Measurements from ENCODE around the gene SMIM43. TPM values are rescaled to one million over a fixed set of nuclear protein-coding genes. Genes with fewer than 3 reads are reported as not detected.
A peak's percentile ranks its signal among the peaks of the same experiment; 100 is the strongest.

The SMIM43 gene
- under 1 TPM; 0.58 to 0.88 (median 0.68) TPM for polyA plus RNA-seq (ENCODE audit: insufficient read length in 4 of 4)

DNA sequence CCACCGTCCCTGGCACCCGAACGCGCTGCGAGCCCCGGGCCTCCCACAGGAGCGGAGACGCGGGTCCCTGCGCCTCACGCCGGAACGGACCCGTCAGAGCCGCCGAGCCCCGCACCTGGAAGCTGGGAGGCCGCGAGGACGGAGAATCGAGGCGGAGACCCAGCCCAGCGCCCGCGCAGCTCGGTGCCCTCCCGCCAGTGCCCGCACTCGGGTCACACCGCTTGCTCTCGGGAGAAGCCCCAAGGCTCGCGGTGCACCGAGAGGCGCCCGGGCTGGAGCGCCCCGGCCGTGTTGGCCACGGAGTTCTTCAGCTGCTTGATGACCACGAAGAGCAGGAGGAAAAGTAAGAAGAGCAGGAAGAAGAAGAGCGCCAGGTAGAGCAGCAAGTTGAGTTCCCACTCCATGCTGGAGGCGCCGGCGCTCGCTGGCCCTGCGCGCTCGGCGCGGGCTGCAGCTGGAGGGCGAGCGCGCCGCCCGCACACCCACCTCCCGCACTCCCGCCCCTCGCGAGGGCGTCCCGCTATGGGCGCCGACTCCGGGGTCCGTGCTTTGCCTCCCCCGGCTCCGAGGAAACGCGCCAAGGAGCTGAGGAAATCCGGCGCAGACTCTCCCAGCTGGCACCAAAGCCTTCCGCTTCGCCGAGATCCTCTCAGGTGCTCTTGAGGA, at the start of gene SMIM43:
Gene SMIM43, minus strand, starts transcription at position 463 of the 666 bp plus-strand sequence. Its CDS starts 59 bp downstream, at position 404.
- DNase-seq (ENCODE audit: low read depth in 4 of 4, low spot score in 2 of 4) = peak in 2 of 4 donors; percentile 16 to 19

DNA sequence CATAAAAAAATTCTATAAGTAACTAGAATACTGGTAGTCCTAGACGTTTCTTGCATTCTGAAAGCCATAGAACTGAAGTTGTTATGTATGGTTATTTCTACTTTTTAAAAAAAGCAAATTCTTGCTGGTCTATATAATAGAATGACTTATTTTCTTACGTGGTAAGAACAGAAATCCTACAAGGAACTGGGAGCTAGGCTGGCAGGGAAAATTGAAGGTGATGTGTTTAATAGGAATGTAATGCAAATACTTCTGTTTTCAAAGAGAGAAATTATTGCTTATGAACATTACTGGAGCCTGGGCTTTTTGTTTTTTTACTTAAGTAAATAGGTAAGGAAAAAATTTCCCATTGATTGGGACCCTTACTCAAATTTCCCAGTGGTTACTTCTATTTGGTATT, 49.8 kb upstream of the SMIM43 start:
- no peak for DNase-seq (ENCODE audit: low read depth in 4 of 4, low spot score in 2 of 4)

DNA sequence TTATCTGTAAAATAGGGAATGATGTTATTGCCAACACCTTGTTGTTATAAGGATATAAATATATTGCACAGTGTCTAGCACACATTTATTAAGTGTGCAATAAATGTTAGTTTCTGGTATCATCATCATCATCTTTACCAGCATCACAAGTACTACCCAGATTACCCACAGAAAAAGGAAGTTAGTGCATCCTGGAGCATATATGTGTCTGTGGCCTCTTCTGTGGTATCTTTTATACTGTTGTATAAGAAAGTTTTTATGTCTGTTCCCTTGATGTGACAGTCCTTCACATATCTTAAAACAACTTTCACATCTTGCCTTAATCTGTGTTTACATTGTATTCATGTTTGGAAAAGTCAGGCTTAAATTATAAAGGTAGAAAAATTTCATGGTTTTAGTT, 46.2 kb upstream of the SMIM43 start:
- no peak for DNase-seq (ENCODE audit: low read depth in 4 of 4, low spot score in 2 of 4)

DNA sequence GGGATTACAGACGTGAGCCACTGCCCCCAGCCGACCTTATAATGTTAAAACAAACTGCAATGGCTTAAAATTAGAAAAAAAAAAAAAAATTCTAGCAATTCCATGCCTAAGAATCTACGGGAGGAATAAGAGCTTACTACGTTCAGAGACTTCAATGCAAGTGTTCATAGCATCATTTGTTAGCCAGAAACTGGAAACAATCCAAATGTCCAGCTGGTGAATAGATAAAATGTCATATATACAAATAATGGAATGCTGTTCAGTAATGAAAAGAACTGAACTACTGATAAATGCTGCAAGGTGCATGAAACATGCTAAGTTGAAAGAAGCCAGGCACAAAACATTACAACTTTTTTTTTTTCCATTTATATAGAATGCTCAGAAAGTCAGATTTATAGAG, 41.4 kb upstream of the SMIM43 start:
- no peak for DNase-seq (ENCODE audit: low read depth in 4 of 4, low spot score in 2 of 4)

DNA sequence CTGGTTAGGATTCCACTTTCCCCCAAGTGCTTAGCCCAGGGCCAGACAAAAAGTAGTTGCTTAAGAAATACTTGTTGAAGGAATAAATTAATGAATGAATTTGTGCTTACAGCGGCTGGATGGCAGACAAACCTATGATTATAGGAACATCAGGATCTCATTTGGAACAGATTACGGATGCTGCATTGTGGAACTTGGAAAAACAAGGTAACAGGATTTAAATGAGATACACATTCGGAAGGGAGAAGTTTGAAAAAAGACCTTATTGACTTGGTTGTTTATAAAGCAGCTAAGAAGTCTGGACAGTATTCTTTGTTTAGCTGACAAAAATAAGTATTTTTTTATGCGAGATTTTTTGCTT, 36.7 kb upstream of the SMIM43 start:
- no peak for DNase-seq (ENCODE audit: low read depth in 4 of 4, low spot score in 2 of 4)

DNA sequence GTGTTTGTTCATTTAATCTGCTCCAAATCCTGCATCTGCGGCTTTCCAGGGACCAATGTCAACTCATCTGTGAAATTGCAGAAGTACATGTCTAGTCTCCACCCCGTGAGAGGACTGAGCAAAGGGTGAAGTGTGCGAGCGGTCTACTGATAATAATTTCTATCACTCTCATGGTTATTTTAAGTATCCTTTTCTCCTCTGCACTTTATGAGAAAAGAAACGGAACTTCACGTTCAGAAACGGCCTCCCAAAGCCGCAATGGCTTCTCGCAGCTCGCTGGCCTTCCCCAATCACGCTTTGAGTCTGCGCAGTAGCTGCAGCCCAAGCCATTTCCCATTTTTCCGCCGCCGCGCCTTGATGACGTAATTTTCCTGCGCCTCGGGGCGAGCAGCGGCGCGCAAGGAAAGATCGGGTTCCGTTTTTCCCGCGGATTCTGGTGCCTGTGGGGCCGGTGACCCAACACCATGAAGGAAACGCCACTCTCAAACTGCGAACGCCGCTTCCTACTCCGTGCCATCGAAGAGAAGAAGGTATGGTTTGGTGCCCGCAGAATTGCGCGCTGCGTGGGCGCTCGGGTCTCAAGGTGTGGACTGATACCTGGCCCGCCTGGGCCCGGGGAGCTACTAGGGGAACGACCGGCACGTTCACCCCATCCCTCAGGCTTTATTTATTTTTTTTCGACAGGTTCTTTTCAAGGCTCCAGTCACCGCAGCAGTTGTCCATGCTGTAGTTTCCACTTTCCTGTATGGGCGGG, 36.2 kb upstream of the SMIM43 start, which contains the start of gene EXOSC9:
Gene EXOSC9, plus strand, starts transcription at position 363 of the 754 bp plus-strand sequence. Its CDS starts 102 bp downstream, at position 465.
- DNase-seq (ENCODE audit: low read depth in 4 of 4, low spot score in 2 of 4) = peak; percentile 88 to 95 (median 91)

DNA sequence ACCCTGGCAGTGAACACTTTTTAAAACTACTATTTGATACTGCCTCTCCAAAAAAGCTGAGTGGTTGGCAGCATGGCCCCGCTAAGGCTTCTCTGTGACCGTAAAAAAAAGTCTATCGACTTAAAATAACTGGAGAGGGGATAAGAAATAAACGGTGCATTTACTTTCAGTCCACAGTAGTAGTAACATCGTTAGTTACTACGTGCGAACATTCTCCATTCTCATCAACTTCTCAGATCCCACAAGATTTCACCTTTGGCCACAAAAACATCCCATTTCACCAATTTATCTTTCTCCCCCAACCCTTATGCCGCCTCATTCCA, 35.6 kb upstream of the SMIM43 start:
- DNase-seq (ENCODE audit: low read depth in 4 of 4, low spot score in 2 of 4) = no peak

DNA sequence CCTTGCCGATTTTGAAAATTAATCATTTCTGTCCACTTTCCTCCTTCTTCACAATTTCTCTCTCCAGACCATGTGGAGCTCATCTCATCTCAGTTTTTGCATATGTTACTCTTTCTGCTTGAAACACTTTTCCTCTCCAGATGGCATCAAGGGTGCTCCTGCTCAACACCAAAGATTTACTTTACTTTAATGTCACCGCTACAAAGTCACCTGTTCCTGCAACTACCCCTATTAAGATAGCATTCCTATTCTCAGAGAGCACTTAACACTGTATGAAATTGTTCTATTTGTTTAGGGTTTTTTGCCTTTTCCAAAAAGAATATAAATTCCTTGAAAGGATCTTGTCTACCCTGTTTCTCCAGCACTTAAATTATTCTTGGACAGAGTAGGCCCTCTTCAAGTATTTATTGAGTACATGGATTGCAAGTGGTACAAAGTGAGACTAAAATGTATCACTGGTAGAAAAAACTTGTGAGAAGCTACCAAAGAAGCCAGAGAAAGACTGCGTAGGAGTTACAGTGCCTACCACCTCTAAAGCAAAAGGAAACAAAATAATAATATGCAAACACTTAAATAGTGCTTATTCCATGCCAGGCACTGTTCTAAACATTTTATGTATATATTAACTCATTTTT, 35.0 kb upstream of the SMIM43 start:
- no peak for DNase-seq (ENCODE audit: low read depth in 4 of 4, low spot score in 2 of 4)

DNA sequence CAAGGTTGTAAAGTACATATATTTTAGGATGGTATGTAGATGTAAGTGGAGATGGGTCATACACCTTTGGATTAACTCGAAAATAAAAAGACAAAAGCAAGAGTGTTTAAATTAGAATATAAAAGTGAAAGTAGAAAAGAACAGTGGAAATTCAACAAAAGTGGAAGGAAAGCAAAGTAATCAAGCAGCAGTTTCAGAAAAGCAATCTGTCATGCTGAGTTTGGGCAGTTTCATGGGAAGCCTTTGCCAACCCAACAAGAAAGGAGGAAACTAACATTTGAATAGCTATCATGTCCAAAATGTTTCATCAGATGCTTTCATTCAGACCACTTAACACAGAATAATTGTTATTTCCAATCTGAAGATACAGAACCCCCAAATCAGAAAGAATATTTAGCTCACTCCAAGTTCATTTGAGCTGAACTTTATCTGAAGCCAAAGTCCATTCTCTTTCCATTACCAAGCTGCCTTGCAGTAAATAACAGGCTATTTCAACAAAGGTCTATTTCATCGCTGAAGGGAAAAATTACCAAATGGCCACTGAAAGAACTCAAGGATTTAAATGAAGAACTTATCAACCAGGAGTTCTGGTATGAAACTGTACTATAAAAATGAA, 34.4 kb upstream of the SMIM43 start:
- DNase-seq (ENCODE audit: low read depth in 4 of 4, low spot score in 2 of 4) = no peak

DNA sequence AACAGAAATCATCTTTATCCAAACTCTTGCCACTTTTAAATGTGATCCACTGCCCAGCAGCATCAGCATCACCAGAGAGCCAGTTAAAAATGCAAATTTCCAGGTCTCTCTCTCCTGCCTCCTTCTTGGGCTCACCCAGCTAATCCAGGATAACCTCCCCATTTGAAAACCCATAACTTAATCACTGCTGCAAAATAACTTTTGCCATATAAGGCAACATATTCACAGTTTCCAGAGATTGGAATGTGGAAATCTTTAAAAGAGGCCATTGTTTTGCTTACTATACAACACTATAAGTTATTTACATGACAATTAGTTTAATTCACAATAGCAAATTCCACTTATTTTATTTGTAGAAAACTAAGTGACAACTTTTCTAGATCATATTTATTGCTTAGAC, 31.3 kb upstream of the SMIM43 start:
- DNase-seq (ENCODE audit: low read depth in 4 of 4, low spot score in 2 of 4) = no peak

DNA sequence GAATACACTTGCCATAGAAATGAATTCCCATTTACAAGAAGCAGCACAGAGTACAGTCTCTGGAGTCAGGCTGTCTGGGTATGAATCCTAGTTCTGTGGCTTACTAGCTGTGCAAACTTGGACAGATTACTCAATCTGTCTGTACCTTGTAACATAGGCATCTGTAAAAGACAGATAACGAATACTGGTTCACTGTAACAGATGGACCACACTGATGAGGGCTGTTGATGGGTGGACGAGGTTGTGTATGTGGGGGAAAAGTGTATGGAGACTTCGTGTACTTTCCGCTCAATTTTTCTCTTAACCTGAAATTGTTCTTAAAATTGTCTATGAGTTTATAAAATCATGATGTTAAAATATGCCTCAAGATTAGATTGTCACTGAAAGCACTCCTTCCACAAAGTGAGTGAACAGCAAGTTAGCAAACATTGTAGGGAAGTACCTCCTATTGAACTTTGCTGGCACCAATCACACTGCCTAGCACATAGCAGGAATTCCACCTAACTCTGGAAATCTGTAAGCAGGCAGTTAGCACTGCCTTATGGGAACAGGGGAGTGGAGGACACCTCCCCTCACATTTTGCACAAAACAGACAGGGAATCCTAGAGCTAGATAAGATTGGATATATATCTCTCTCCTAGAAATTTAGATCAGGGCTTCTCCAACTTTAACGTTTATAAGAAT, 29.7 kb upstream of the SMIM43 start:
- DNase-seq (ENCODE audit: low read depth in 4 of 4, low spot score in 2 of 4) = no peak

DNA sequence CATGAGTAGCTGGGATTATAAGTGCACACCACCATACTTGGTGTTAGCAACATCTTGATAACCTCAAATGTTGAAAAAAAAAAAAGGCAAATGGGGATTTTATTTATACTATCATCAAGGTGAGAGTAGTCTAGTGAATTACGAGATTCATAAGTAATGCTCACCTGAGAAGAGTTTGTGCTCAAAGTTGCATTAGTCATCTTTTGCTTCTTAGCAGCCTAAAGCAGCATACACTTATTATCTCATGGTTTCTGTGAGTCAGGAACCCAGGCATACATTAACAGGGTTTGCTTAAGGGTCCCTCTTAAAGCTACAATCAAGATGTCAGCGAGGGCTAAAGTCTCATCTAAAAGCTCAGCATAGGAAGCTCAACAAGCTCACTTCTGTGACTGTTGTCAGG, 28.0 kb upstream of the SMIM43 start:
- no peak for DNase-seq (ENCODE audit: low read depth in 4 of 4, low spot score in 2 of 4)

DNA sequence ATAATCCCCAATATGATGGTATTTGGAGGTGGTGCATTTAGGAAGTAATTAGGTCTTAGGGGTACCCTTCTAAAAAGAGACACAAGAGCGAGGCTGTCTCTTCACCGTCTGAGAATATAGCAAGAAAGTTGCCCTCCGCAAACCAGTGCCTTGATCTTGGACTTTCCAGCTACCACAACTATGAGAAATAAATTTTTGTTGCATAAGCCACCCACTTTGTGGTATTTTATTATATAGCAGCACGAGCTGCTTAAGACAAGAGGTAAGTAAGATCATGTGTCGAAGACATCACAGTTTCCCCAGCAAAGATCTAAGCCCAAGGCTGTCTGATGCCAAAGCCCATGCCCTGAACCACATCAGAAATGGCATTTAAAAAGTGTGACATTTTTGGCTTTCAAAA, 26.5 kb upstream of the SMIM43 start:
- no peak for DNase-seq (ENCODE audit: low read depth in 4 of 4, low spot score in 2 of 4)

DNA sequence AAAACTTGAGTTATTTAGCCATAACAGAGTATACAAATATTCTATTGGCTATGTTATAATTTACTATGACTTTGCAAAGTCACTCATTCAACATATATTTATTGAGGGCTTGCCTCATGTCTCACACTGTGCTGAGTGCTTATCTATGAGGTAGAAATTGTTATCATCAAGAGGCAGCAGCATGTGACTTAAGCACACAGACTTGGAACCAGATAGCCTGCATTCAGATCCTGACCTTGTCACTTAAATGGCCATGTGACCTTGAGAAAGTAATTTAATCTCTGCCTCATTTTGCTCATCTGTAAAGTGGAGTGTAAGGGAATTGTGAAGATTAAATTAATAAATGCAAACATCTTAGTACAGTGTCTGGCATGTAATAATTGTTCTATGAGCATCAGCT, 26.0 kb upstream of the SMIM43 start:
- no peak for DNase-seq (ENCODE audit: low read depth in 4 of 4, low spot score in 2 of 4)

DNA sequence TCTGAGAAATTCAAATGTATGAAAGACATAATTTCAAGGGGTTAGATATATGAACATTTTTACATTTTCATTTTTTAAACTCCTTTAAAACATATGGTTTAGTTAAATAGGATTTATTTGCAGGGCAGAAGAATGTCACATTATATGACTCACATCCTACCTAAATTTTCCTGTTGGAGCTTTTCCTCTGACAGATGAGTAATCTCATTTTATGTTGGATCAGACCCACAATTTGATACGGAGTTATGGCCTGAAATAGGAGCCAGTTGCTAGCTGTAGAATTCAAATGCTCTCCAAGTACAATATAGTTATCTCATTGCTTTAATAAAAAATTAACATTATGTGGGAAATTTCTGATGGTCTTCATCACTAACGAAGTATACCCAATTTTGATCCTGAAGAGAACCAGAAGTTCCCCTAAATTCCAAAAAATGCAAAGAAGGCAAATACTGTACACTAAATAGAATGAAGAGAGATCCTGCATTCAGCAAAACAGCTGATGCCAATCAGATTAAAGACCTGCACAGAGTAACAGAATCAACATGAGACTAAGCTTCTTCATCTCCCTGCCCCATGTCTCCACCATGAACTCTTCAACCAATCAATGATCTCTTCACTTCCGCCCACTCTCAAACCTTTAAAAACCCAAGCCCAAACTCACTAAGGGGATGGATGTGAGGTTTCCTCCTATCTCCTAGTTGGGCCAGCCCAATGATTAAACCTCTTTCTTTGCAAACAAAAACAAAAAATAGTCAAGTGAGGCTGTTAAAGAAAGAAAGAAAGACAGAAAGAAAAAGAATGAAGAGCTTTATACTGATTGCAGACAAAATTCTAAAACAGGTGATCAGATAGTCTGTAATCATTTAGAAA, 25.2 kb upstream of the SMIM43 start:
- no peak for DNase-seq (ENCODE audit: low read depth in 4 of 4, low spot score in 2 of 4)

DNA sequence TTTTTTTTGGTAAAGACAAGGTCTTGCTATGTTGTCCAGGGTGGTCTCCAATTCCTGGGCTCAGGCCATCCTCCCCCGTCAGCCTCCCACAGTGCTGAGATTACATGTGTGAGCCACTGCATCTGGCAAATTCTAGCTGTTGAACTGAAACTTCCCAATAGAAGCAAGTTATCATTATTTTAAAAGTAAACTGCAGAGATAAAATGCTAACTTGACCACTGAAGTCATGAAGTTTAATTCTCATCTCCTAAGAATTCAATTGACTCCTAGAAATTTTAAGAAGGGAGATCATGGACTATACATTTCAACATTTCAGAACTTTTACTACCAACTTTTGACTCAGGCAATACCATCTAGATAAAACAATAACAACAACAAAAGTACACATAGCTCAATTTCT, 24.5 kb upstream of the SMIM43 start:
- no peak for DNase-seq (ENCODE audit: low read depth in 4 of 4, low spot score in 2 of 4)

DNA sequence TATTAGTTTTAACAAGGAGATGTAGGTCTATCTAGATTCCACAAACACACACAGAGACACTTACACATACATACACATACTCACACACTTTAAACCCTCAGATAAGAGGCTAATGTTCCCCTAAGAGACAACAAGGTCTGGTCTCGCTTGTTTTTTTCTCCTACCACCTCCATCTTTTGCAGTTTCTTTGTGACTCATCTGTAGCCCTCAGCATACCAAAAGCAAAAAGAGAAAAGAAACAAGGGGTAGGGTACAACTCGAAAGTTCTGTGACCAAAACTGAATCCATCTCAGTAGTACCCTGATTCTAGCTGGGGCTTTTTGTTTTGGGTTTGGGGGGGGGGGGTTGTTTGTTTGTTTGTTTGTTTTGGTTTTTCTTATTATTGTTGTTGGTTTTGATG, 23.9 kb upstream of the SMIM43 start:
- DNase-seq (ENCODE audit: low read depth in 4 of 4, low spot score in 2 of 4) = no peak

DNA sequence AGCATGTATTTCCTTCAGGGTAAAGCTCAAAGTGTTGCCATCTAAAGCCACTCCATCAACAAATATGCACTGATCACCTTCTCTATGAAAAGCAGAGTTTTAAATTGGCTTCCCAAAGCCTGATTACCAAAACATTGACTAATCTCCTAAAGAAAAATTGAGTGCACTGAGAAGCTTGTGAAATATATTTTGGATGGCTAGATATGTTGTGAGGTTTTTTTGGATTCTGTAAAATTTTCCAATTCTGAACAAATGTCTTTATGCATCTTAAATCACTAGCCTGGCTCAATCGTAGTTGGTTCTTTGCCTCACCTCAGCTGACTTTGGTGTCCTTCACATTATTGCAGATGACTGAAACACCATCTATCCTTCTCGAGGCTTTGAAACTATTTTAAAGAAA, 21.3 kb upstream of the SMIM43 start:
- DNase-seq (ENCODE audit: low read depth in 4 of 4, low spot score in 2 of 4) = no peak

DNA sequence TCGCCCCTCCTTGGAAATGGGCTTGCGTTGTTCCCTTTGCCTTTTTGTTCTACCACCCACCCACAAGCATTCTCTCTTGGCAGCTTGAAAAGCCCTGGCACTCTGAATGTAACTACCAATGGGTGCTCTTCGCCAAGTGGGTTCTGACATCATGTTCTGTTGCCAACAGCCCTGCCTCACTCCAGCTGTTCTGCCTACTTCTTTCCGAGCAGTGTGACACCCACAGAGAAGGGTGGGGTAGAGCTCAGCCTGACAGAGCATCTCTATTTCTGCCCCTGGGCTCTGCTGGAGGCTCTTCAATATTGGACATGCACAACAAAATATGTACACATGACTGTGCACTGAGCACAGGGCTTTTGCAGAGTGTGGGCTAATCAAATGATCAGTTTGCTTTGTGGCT, 20.5 kb upstream of the SMIM43 start:
- DNase-seq (ENCODE audit: low read depth in 4 of 4, low spot score in 2 of 4) = no peak

DNA sequence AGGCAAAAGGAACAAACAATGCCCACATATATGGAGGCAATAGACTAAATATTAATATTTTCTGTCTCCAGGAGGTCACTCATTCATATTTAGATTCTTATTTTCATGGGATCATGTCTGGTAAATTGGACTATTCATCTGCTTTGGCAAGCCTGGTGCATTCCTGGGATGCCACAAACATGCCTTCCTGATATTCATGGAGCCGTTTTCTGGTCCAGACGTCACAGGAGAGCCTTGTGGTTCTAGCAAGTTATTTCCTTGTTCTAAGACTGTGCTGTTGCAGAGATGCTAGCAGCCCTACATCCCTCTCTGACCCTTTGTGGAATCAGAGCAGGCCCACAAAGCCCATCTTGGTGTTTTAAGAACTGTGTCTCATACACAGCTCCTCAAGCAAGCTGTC, 20.0 kb upstream of the SMIM43 start:
- no peak for DNase-seq (ENCODE audit: low read depth in 4 of 4, low spot score in 2 of 4)

Data from left renal cortex interstitium (tissue), 4 donors.